C4-2B (cell line): ENCODE results near the gene RET.

Experiments used
- ZFX ChIP-seq: fragments of 450-650 bp; IDR thresholded peaks from 2 replicates; pipeline ENCODE4 v1.6.1; 2017
- TF ChIP-seq, protein P1 (sequence below): fragments of 450-650 bp; conservative IDR thresholded peaks from 2 replicates; pipeline ENCODE4 v1.5.1; 2017; ENCODE audit warnings: mild to moderate bottlenecking

GRCh38 chr10:43046288-43046991 lies 30.4 kb upstream of the RET start:
- TF ChIP-seq, protein P1, sequence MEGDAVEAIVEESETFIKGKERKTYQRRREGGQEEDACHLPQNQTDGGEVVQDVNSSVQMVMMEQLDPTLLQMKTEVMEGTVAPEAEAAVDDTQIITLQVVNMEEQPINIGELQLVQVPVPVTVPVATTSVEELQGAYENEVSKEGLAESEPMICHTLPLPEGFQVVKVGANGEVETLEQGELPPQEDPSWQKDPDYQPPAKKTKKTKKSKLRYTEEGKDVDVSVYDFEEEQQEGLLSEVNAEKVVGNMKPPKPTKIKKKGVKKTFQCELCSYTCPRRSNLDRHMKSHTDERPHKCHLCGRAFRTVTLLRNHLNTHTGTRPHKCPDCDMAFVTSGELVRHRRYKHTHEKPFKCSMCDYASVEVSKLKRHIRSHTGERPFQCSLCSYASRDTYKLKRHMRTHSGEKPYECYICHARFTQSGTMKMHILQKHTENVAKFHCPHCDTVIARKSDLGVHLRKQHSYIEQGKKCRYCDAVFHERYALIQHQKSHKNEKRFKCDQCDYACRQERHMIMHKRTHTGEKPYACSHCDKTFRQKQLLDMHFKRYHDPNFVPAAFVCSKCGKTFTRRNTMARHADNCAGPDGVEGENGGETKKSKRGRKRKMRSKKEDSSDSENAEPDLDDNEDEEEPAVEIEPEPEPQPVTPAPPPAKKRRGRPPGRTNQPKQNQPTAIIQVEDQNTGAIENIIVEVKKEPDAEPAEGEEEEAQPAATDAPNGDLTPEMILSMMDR, result no peak
- no peak for TF ChIP-seq ZFX
